Stimulated activated naive CD8-positive, alpha-beta T cell treated with anti-CD3 and anti-CD28 coated beads, Interleukin-15, Interleukin-2, amounts not matched to agents 100 U/mL and 50 U/mL, for 24 hours (primary cell): ENCODE measurements around the gene TOM1L2.

Experiments used
- ATAC-seq: fragments of 150-1000 bp; cut with Tn5 transposase; one replicate; pipeline ENCODE4 v1.10.0; 2021
- DNase-seq: peaks from one replicate; pipeline ENCODE4 v3.0.0; 2021

Gene TOM1L2

DNA sequence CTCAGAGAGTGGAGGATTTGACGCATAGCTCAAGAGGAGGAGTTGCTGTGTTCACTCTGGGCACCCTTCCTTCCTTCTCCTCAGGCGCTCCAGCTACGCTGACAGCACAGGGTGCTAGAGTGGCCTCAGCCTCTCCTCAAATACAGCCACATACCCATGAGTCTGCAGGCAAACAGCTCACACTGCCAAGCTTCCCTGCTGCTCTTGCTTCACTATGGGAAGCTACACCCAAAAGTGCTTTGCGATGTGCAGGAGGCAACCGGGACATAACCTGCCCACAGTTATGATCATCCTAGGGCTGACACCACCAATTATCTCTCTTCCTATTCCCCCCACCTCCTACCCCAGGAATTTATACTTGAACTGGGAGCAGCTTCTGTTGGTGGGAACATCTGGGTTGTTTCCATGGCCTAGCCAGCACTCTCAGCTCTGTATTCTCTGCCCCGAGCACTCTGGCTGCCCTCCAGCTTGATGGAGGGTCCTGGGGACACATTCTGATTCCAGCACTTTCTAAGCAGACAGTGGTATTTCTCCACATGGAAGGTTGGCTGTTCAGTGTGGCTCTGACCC lies 95.2 kb downstream of the TOM1L2 start:
- no peak for DNase-seq

DNA sequence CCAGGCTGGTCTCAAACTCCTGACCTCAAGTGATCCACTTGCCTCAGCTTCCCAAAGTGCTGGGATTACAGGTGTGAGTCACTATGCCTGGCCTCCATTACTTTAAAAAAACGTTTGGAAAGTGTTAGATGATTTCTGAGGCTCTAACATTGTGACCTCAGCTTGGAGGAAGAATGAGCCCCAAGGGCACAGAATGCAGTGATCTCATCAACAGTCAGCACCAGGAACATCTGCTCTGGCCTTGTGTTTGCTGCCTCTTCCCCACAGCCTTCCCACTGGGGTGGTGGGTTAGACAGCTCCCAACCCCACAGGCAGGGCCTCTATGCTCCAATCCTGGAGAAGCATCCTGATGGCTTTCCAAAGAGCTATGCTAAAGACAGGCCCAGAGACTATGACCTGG lies 97.7 kb downstream of the TOM1L2 start:
- no peak for ATAC-seq
- no peak for DNase-seq

More for the DNA sequence above, 95.2 kb downstream of the TOM1L2 start:
- ATAC-seq: no peak

GRCh38 chr17:17873450-17873991 lies 98.7 kb downstream of the TOM1L2 start:
- no peak for DNase-seq
- ATAC-seq: no peak

- DNase-seq (no peak), ATAC-seq (no peak)
Observed at GRCh38 chr17:17872547-17873345, 99.5 kb downstream of the TOM1L2 start.

- DNase-seq: no peak
- no peak for ATAC-seq
Observed at GRCh38 chr17:17871913-17872312, 100.3 kb downstream of the TOM1L2 start.

DNA sequence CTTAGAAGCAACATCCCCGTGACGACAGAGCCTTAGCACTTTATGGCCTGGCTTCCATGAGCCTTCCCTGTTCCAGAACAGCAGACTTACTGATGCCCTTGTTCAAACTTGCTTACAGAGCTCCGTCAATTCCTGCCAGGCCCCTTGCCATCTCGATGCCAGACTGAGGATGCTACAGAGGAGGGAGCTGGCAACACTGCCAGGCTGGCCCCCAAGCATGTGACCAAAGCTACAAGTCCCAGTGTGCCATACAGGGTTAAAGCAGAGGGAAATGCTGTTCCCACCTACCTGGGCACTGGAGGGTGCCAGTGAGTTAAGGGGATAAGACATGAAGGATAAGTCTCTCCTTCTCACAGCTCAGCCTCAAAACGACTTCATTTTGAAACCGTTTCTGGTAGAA lies 102.0 kb downstream of the TOM1L2 start:
- no peak for ATAC-seq
- DNase-seq: no peak

DNA sequence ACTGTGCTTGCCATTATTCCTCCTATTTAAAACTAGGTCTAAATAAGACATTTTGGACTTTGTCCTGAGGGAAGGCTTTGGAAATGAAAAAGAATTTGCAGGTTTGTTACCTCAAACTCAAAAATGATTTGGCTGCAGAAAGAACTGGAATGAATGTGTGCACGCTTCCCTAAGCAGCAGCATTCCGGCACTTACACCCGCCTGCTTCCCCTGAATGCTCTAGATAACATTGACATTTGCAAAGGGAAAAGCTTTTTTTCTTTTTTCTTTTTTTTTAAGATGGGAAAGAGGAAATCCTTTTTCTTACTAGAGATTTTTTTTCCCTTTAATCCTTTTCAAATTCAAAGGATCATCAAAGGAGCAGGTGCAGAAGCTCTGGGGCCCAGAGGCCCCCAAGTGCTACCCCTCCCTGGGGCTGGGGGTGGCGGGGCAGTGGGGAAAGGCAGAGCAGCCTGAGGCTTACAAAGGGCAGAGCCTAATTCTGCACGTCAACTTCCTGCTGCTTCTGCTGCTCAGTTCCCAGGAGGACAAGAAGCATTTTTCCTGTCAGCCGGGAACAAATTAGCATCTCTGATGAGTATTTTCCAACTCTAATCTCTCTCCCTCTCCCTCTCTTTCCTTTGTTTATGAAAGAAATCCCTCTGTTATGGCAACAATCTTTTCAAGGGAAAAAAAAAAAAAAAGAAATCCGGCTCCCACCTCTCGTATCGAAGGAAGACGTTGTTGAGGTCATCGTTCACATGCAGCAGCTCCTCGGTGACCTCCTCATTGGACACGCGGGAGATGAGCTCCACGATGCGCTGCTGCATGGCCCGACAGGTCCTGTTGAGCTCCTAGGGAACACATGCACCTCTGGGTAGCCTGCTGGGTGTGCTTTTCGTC lies 103.3 kb downstream of the TOM1L2 start:
- DNase-seq (no peak), ATAC-seq (no peak)

DNA sequence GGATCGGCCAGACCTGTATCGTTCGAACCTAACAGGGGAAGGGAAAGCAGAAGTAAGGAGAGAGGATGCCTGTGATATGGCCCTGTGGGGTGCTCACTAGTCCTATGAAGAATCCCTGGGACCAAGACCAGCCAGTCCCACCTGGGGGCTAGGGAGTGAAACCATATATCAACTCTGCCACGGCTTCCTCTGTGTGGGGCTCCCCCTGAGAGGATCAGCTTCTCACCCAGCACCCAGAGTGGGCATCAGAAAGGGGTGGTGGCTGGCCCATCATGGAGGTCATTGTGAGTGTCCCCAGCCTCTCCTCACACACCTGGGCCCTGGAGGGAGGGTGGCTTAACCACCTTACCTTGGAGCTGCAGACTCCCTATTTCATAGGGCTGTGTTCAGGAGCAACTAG lies 105.3 kb downstream of the TOM1L2 start:
- ATAC-seq (peak; percentile 13), DNase-seq (no peak)

DNA sequence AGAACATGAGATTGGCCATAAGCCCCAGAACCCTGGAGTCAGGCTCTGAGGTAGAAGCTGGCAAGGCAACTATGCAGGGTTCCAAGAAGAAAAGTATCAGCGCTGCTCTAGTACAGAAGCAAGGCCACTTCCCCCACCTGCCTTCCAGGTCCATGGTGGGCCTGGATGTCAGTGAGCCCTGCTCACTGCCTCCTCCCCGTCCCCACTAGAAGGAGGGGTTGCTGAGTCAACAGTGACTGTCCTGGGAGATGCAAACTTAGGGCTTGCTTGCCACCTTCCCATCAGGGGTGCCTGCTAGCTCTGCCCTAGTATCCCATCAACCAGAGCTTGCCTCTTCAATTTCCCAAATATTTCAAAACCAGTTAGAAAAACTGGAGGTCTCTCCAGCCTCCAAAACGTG lies 105.8 kb downstream of the TOM1L2 start:
- no peak for DNase-seq
- no peak for ATAC-seq

DNA sequence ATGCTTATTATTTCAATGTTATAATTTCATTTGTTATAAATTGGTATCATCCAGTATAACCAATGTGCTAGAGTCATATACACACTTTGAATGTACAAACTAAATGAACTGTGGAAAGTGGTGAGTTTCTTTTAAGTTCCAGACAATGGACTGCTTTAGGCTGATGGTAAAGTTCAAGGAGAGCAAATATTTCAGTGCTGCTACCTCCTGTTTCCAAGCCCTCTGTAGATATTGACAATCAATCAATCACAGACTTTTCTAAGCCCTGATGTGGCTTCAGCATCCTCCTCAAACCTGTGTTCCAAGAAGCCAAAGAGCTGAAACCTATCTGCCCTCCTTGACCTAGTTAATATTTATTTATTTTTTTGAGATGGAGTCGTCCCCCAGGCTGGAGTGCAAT lies 107.2 kb downstream of the TOM1L2 start:
- ATAC-seq (no peak), DNase-seq (no peak)

- ATAC-seq (no peak), DNase-seq (no peak)
Observed at GRCh38 chr17:17860766-17861107, 111.5 kb downstream of the TOM1L2 start.

GRCh38 chr17:17859909-17860765 lies 112.1 kb downstream of the TOM1L2 start:
- peak; percentile 82 for ATAC-seq
- DNase-seq: peak; percentile 77

GRCh38 chr17:17857496-17857895 lies 114.7 kb downstream of the TOM1L2 start:
- no peak for DNase-seq

GRCh38 chr17:17856386-17856785 lies 115.8 kb downstream of the TOM1L2 start:
- ATAC-seq: no peak
- DNase-seq: no peak

More at GRCh38 chr17:17857496-17857895, 114.7 kb downstream of the TOM1L2 start:
- ATAC-seq: no peak

DNA sequence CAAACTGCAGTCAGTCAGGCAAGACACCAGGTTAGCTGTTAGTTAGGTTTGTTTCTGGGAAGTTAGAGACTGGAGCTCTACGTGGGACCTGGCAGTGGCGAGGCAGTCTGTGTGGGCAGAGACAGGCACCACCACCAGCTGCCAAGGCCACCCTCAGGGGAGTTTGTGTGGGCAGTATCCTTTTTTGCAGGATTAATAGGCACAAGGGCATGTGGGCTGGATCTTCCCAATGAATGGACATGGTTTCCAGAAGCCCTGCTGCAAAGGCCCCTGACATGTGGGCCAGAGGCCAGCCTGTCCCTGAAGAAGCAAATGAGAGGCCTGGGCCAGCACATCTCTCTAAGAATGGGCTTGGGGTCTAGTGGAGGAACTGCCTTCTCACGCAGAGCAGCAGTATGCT lies 116.2 kb downstream of the TOM1L2 start:
- no peak for ATAC-seq
- no peak for DNase-seq

- DNase-seq: peak; percentile 59
- ATAC-seq: peak; percentile 63
Observed at GRCh38 chr17:17853811-17854447, 118.3 kb downstream of the TOM1L2 start.

GRCh38 chr17:17852930-17853329 lies 119.3 kb downstream of the TOM1L2 start:
- ATAC-seq: no peak
- DNase-seq: no peak

DNA sequence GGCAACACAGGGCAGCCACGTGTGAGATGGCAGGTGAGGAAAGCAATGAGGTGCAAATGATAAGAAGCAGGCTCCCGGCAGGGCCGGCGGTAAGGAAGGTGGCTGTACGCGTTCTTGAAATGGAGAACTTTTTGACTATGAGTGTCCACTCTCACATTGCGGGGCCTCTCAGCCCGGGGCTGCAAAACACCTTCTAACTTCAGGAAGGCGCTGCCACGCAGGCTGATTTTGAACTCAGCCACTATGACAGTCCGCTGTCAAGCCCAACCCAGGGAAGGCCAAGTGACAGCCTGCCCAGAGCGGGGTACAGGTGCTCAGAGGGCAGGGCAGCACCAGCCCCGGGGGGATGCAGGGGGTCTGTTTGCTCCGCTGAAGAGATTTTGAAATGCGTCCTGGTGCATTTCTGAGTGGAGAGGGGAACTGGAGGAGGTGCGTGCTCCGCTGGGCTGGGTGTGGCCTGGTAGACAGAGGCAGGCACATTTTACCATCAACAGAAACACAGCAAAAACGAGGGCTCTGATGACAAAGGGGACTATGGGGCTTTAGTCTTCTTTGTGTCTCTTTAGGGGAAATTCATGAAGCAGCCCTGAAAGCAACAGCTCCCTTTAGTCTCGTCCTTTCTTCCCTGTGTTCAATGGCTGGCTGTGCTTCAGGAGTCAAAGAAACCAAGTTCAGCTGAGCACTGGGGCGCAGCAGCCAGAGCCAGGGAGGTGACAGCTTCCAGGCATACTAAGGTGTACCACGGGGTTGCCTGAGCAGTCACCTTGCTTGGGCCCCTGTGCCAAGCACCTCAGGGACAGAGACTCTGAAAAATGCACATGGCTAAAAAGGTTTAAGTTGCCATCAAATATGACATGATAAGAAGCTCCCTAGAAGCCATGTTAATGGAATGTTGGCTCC lies 120.8 kb downstream of the TOM1L2 start:
- DNase-seq (no peak), ATAC-seq (no peak)

DNA sequence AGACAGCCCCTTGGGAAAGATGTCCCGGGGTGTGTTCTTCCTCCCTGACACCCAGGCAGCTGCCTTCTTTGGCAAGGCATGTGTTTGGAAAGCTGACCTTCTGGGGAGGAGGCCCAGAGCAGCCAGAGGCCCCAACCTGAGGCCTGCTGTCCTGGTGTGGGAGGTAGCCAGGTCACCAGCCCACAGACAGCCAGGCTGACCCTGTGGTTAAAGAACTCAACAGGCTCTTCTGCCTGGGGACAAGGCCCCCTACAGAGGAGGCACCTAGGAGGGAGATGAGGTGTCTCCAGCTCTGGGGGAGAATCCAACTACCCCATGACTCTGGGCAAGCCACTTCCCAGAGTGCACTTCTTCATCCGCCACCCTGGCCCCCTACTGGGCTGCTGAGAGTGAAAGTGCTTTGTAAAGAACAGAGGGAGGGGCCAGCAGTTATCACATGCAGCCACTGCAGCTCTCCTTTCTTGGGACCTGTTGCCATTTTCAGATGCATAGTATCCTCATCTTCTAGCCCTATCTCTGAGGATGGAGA lies 122.3 kb downstream of the TOM1L2 start:
- ATAC-seq (peak; percentile 64), DNase-seq (peak; percentile 82)
